ENCODE results near the gene NPC1L1.

The NPC1L1 gene

DNA sequence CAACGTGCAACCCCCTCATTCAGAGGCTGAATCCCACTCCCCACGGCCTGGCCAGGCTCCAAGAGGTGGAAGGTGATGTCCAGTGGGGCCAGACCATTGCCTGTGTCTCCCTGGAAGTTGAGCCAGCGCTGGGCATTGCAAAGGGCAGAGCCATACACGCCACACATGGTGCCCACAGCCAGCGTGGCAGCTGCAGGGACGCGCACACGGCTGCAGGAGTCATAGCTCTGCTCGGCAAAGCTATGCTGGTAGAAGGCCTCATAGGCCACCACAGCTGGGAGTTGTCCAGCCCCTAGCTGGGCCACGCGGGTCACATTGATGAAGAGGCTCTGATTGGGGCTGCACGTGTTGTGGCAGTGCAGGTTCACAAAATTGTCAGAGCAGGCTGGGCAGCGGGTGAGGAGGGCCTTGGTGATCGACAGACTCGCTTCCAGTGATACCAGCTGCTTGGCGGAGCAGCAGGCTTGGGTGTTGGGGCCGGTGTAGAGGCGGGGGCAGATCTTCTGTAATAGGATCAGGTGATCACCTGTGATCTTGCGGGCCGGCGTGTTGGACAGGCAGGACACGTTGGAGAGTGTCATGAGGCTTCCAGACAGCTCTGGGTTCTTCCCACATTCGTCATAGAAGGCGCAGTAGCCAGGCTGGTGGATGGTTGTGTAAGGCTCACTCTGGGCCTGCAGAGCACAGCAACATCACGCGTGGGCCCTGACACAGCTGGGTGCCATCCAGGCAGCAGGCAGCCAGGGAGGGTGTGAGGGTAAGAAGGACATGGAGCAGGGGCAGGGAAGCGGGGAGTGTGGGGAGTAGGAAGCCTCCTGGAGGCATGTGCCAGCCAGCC, 1.2 kb downstream of the NPC1L1 start:
- H3K4me3 ChIP-seq (replicated peaks in 1 of 2; ENCODE audit: low read depth in 2 of 2, low read length in 2 of 2), result no peak overlapping the region
- no peak for DNase-seq (ENCODE audit: low read depth in 2 of 2)
- TF ChIP-seq, protein P1, sequence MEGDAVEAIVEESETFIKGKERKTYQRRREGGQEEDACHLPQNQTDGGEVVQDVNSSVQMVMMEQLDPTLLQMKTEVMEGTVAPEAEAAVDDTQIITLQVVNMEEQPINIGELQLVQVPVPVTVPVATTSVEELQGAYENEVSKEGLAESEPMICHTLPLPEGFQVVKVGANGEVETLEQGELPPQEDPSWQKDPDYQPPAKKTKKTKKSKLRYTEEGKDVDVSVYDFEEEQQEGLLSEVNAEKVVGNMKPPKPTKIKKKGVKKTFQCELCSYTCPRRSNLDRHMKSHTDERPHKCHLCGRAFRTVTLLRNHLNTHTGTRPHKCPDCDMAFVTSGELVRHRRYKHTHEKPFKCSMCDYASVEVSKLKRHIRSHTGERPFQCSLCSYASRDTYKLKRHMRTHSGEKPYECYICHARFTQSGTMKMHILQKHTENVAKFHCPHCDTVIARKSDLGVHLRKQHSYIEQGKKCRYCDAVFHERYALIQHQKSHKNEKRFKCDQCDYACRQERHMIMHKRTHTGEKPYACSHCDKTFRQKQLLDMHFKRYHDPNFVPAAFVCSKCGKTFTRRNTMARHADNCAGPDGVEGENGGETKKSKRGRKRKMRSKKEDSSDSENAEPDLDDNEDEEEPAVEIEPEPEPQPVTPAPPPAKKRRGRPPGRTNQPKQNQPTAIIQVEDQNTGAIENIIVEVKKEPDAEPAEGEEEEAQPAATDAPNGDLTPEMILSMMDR (IDR thresholded peaks at IDR 0.05; ENCODE audit: low read depth, low read length), result no peak

DNA sequence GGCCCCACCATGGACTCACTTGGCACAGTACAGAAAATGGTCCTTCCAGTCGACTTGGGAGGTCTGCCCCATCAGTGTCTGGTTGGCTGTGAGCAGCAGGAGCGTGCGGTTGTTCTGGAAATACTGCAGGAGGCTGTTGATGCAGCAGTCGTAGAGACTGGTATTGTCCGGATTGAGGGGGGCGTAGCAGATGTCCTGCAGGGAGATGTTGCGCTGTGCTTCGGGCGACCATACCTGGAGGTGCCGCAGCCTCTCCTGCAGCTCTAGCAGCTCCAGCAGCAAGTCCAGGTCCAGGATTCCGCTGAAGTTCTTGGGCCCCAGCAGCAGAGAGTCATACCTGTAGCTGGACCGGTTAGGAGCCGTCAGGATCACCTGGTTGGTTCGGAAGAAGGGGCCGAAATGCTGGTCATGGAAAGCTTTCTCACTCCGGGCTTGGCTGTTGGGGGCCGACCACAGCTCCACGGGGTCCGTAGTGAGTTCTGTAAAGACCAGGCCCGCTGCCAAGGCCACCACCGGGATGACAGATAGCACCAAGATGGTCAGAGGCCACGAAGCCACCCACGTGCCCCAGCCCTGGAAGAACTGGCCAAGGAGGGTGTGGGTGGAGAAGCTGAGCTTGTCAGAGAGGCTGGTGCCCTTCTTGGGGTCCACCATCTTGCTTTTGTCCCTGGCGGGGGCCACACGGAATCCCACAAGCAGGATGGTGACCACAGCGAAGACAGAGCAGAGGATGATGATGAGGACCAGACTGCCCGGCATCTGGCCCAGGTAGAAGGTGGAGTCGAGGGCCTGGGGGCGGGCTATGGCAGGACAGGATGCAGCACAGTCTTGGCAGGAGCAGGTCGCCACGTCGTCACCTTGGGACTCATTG, 2.1 kb downstream of the NPC1L1 start:
- DNase-seq (ENCODE audit: low read depth in 2 of 2), result no peak
- TF ChIP-seq, protein P1 (IDR thresholded peaks at IDR 0.05; ENCODE audit: low read depth, low read length), result no peak
- H3K4me3 ChIP-seq (replicated peaks in 1 of 2; ENCODE audit: low read depth in 2 of 2, low read length in 2 of 2), result no peak overlapping the region

DNA sequence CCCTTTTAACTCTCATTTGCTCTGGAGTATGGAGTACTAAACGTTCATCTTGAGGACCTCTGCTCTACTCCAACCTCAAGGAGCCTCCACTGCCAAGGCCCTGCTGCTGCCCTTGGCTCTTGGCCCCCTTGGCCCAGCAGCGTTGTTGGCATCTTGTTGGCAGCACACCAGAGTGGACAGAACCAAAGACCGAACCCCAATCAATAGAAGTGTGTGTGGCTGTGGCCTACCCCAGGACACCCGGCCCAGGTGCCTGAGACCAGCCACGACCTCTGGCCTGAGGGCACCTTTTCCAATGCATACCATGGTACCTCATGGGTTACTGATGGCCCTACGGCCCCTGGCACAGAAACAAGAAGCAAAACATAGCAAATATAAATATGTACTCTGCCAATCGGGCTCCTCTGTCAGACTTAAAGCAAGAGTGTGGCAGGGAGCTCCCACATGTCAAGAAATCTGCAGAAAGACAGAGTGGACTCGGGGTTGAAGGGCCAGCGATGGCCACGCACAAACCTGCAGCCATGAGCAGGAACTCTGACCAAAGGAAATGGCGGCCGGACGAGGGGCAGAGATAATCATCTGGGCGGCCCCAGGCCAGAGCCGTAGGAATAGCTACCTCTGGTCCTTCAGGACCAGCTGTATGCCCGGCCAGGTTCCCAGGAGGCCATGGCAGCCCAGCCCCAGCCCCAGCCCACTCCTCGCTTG, 2.9 kb downstream of the NPC1L1 start:
- DNase-seq (ENCODE audit: low read depth in 2 of 2), result no peak
- H3K4me3 ChIP-seq (replicated peaks in 1 of 2; ENCODE audit: low read depth in 2 of 2, low read length in 2 of 2), result no peak overlapping the region
- TF ChIP-seq, protein P1 (IDR thresholded peaks at IDR 0.05; ENCODE audit: low read depth, low read length), result no peak

DNA sequence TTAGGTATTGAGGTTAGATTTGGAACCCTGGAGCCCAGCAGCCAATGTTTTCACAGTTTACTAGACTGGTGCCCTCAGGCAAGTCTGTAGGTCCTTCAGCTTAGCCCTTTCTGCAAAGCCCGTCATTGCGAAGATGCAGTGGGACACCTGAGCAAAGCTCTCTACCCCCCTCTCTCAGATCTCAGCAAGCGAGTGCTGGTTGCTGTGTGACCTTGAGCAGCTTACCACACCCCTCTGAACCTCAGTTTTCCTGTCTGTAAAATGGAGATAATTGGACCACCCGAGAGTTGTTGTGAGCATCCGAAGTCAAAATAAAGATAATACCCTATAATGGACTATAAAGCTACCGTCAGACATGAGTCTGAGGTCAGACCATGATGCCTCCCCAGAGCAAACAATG, 3.7 kb downstream of the NPC1L1 start:
- TF ChIP-seq, protein P1 (IDR thresholded peaks at IDR 0.05; ENCODE audit: low read depth, low read length), result no peak
- H3K4me3 ChIP-seq (replicated peaks in 1 of 2; ENCODE audit: low read depth in 2 of 2, low read length in 2 of 2), result no peak overlapping the region
- DNase-seq (ENCODE audit: low read depth in 2 of 2), result no peak

DNA sequence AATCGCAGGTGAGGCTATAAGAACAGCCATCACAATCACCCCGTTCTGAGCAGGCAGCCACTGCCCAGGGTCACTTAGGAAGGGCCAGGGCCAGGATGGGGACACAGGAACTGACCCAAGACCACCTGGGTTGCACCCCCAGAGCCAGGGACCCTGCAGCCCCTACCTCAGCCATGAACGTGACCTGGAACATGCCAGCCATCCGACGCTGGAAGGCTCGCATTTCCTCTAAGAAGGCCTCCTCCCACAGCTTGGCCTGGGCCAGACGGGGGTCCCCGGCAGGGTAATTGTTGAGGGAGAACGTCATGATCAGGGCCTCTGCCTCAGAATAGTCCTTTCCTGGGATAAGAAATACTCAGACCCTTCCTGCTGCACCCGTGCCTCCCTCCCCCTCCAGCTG, 5.0 kb downstream of the NPC1L1 start:
- DNase-seq (ENCODE audit: low read depth in 2 of 2), result no peak
- TF ChIP-seq, protein P1 (IDR thresholded peaks at IDR 0.05; ENCODE audit: low read depth, low read length), result no peak
- H3K4me3 ChIP-seq (replicated peaks in 1 of 2; ENCODE audit: low read depth in 2 of 2, low read length in 2 of 2), result no peak overlapping the region

DNA sequence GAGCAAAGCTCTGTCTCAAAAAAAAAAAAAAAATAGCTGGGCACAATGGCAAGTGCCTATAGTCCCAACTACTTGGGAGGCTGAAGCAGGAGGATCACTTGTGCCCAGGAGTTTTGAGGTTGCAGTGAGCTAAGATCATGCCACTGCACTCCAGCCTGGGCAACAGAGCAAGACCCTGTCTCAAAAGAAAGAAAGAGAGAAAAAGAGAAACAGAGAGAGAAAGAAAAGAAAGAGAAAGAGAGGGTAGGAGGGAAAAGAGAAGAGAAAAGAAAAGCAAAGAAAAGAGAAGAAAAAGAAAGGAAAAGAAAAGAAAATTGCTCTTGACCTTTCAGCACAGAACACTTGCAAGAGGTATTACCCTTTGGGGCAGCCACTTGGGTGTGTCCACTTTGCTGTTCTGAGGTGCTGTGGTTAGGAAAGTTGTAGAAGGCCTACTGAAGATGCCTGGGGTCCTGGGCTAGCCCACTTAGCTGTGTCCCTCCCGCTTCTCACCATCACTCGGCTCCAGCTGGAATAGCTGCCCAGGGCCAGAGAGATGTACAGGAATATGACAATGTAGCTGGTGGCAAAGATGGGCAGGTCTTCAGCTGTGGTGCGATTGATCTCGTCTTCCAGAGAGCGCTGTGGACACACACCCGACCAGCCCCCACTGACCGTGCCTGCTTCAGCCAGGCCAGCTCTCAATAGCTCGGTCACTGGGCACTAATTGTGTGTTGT, 5.6 kb downstream of the NPC1L1 start:
- H3K4me3 ChIP-seq (replicated peaks in 1 of 2; ENCODE audit: low read depth in 2 of 2, low read length in 2 of 2), result no peak overlapping the region
- DNase-seq (ENCODE audit: low read depth in 2 of 2), result no peak
- TF ChIP-seq, protein P1 (IDR thresholded peaks at IDR 0.05; ENCODE audit: low read depth, low read length), result no peak

All from cardiac fibroblast (primary cell).